HepG2 (cell line): ENCODE data around the gene SNX4. TPM values are rescaled to one million over a fixed set of nuclear protein-coding genes. Genes with fewer than 3 reads are reported as not detected.

Experiments used
- BCL6 ChIP-seq: IDR thresholded peaks from 2 replicates; pipeline ENCODE4 v1.6.1; 2016; ENCODE audit warnings: missing genetic modification reagents, missing compliant biosample characterization
- CEBPZ ChIP-seq: IDR thresholded peaks from 2 replicates; pipeline ENCODE4 v1.6.1; 2012; ENCODE audit warnings: low read length, improper control_type of control experiment
- CENPX ChIP-seq: sonication (generic); formaldehyde crosslinking; IDR thresholded peaks from 2 replicates; pipeline ENCODE4 v1.9.0; 2021; ENCODE audit warnings: mild to moderate bottlenecking, missing genetic modification reagents, moderate library complexity
- E2F5 ChIP-seq: sonication (generic); formaldehyde crosslinking; conservative IDR thresholded peaks from 2 replicates; pipeline ENCODE4 v1.4.0; 2020; ENCODE audit warnings: missing genetic modification reagents
- KDM5A ChIP-seq: fragments of 200-600 bp; sonication (generic); IDR thresholded peaks from 2 replicates; pipeline ENCODE4 v1.7.0; 2018; ENCODE audit warnings: antibody characterized with exemption, mild to moderate bottlenecking, low read length, borderline replicate concordance
- NAIF1 ChIP-seq: sonication (generic); formaldehyde crosslinking; IDR thresholded peaks from 2 replicates; pipeline ENCODE4 v1.5.0; 2020; ENCODE audit warnings: mild to moderate bottlenecking, missing genetic modification reagents, borderline replicate concordance
- NFE2L2 ChIP-seq: fragments of 150-350 bp; IDR thresholded peaks from 2 replicates; pipeline ENCODE4 v1.6.1; 2014; ENCODE audit warnings: low read length
- NFIC ChIP-seq: IDR thresholded peaks from 2 replicates; pipeline ENCODE4 v1.6.1; 2012; ENCODE audit warnings: mild to moderate bottlenecking, low read length, inconsistent platforms
- PHF21A ChIP-seq: sonication (generic); formaldehyde crosslinking; IDR thresholded peaks from 2 replicates; pipeline ENCODE4 v1.5.0; 2020; ENCODE audit warnings: mild to moderate bottlenecking, missing genetic modification reagents
- TEAD3 ChIP-seq: optimal IDR thresholded peaks from 2 replicates; pipeline ENCODE3; 2016; ENCODE audit warnings: borderline replicate concordance
- WIZ ChIP-seq: sonication (generic); formaldehyde crosslinking; IDR thresholded peaks from 2 replicates; pipeline ENCODE4 v1.5.1; 2020; ENCODE audit warnings: mild to moderate bottlenecking, missing genetic modification reagents
- ZBTB2 ChIP-seq: sonication (generic); formaldehyde crosslinking; IDR thresholded peaks from 2 replicates; pipeline ENCODE4 v1.8.0; 2022; ENCODE audit warnings: low read depth, missing genetic modification reagents
- ZBTB26 ChIP-seq: IDR thresholded peaks from 2 replicates; pipeline ENCODE4 v1.6.1; 2016; ENCODE audit warnings: missing compliant biosample characterization, missing genetic modification reagents, borderline replicate concordance
- ZBTB7A ChIP-seq: sonication (generic); formaldehyde crosslinking; IDR thresholded peaks from 2 replicates; pipeline ENCODE4 v1.8.0; 2022; ENCODE audit warnings: mild to moderate bottlenecking, missing genetic modification reagents
- ZFY ChIP-seq: sonication (generic); formaldehyde crosslinking; IDR thresholded peaks from 2 replicates; pipeline ENCODE4 v1.4.0; 2020; ENCODE audit warnings: missing genetic modification reagents
- polyA plus RNA-seq, 8 experiments: library from polyadenylated mRNA; depleted of rRNA in 3 of 8; stranded (reverse) in 7 of 8; unstranded in 1 of 8; fragments of >200 nt; fragmentation: Illumina TruSeq in 4 of 8; extraction: Trizol in 4 of 8; gene quantifications; 2 replicates each; pipeline versions ENCODE4 v1.2.1 to v1.2.3, GENCODE V29; 2011 to 2016; ENCODE audit warnings: low read depth in 4 of 8, missing spikeins in 1 of 8, mixed read lengths in 1 of 8; ENCODE audit not compliant: insufficient read depth in 1 of 8
- total RNA-seq, 5 experiments: library from RNA; depleted of rRNA; stranded (reverse); fragments of >200 nt; fragmentation: Illumina TruSeq; extraction: Trizol; gene quantifications; 2 replicates each; pipeline ENCODE4 v1.2.3, GENCODE V29; 2016; ENCODE audit warnings: low read depth in 1 of 5

Gene SNX4
- total and polyA plus RNA-seq, 2 of the 13 experiments (the other 11 are each of a cell fraction or from before 2014, with no cell fraction given) = 18.1 to 73.6 TPM

GRCh38 chr3:125437631-125438435, 82.2 kb downstream of the SNX4 start (continued):
- TF ChIP-seq NFE2L2 (no peak), BCL6 (CRISPR knock-in tag) (0 out of 2 replicates have a peak, but pooled peaks have one; percentile 25), CENPX (CRISPR knock-in tag) (no peak), ZFY (CRISPR knock-in tag) (0 out of 2 replicates have a peak, but pooled peaks have one; percentile 27), ZBTB2 (no peak), ZBTB26 (CRISPR knock-in tag) (no peak), PHF21A (CRISPR knock-in tag) (no peak), TEAD3 (peak; percentile 59), CEBPZ (no peak), E2F5 (CRISPR knock-in tag) (no peak), NFIC (no peak), NAIF1 (CRISPR knock-in tag) (no peak), KDM5A (0 out of 2 replicates have a peak, but pooled peaks have one; percentile 43), ZBTB7A (no peak), WIZ (no peak)
